Activated naive CD4-positive, alpha-beta T cell (primary cell): ENCODE results near the gene FBXL7.

Source experiments
- DNase-seq, 4 experiments: peaks; one replicate each; lab custom pipeline; 2025; lab: John Stamatoyannopoulos, UW

FBXL7 gene

DNA sequence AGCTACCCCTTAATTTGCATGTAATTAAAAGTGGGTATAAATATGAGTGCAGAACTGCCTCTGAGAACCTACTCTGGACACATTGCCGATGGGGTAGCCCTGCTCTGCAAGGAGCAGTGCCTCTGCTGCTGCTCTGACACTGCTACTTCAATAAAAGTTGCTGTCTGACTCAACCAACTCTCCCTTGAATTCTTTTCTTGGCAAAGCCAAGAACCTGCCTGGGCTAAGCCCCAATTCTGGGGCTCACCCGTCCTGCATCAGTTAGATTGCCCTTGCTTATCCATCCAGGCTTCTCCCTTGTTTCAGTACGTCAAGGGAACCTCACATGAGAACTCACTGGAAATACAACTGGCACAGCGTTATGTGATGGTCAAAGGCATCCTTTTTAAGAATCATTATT lies 44.1 kb downstream of the FBXL7 start:
- DNase-seq, result no peak

DNA sequence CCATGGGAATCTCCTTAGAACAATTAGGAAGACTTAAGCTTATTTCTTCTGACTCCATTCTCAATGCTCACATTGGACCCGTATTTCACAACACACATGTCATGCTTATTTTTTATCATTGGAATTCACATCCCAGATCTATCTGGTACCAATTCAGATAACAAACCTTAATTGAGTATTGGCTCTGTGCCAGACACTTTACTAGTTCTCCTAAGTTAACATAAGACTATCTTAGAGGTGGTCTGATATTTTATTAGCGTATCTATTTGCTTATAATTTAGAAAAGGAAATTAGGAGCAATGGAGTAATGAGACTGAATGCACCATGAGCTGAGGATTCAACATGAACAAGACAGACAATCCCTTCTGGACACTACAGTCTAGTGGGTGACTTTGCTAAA lies 45.1 kb downstream of the FBXL7 start:
- no peak for DNase-seq

DNA sequence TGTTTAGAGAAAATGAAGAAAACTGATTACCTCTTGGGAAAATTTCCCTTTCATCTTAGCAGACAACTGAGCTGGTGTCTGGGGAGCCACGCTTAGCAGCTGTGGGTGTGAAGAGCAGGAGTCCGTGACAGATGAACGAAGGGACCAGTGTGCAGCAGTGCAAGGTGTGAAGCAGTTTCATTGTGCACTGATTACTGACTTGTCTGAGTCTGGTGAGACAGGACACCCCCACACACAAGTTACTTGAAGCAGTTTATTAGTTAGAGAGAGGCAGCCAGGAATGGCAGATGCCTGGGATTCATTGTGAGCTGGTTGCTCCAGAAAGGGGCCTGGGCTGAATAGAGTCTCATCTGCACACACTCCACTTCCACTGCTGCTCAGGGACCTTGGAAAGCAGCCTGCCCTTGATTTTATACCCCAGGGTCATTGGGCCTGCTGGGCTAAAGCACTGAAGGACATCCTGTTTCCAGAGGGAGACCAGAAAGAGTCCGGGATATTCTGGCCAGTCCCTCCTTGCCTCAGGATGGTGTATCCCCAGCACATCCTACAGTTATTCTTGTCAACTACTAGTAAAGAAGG lies 47.4 kb downstream of the FBXL7 start:
- no peak for DNase-seq

DNA sequence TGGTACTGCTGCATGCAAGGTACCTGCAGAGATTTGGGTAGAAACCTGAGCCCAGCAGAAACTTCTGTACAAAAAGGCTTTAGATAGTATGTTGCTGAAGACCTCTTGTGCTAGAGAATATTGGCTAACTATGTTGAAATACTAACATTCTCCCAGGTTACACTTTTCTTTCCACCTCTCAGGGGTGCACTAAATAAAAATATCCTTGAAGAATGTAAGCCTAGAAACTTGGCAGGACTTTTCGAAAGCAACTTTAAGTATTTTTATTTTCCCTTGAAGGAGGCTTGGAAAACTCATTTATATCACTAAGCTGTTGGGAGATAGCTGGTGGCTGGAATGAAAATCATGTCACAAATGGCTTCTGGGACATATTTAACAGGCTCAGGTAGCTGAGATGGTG lies 50.0 kb downstream of the FBXL7 start:
- DNase-seq, result no peak

DNA sequence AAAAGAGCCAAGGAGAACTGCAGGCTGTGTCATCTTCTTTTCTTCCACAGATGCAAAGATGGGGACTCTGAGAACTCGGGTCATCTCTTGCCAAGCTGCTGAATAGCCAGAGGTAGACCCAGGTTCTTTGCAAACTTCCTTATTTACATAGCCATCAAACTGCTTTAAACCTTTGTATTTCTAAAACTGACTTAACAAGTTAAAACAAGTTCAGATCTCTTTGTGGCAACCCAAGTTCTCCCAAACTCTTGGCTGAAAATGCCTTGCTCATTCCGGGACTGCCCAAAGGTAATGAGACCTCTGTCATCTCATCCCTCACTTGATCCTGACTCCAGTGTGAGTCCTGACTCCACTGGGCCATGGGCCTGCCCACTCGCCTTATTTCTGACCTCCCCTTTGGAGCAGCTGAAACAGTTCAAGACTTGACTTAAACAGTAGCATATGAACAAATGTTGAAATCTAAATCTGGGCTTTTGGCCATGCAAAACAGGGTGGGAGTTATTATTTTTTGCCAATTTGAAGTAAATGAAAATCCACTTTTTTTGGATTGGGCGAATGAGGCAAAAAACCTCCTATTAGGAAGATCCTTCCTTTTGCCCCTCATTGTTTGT lies 50.6 kb downstream of the FBXL7 start:
- no peak for DNase-seq

DNA sequence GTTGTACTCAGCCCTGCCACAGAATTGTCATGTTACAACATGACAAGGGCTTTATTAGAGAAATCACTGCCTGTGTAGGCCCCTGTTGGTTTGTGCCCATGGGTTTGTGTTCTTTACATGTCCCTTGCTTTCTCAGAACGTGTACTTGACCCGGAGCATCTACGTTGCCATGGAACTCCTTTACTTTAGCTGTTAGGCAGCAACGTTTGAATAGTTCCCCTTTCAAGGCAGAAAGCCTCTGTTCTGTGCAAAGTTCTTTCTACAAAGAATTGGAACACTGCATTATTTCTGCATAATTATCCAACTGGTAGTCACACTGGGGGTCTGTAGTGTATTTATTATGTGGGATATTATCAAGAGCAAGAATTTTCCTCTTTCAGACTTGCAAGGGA lies 51.1 kb downstream of the FBXL7 start:
- DNase-seq, result no peak

DNA sequence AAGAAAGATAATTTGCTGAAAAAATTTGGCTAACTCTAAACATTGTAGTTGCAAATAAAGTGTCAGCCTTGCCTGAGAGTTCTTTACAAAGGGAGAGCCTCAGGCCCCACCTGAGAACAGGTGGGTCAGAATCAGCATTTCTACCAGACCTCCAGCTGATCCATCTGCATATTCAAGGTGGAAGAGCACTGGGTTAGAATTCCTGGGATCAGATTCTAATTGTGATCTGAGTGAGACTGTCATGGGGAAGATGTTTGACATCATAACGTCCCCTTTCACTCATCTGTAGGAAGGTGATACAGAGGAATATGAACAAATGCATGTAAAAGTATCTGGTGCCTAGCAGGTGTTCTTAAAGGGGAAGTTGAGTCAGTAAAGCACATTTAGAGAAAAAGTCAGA lies 54.6 kb downstream of the FBXL7 start:
- no peak for DNase-seq

DNA sequence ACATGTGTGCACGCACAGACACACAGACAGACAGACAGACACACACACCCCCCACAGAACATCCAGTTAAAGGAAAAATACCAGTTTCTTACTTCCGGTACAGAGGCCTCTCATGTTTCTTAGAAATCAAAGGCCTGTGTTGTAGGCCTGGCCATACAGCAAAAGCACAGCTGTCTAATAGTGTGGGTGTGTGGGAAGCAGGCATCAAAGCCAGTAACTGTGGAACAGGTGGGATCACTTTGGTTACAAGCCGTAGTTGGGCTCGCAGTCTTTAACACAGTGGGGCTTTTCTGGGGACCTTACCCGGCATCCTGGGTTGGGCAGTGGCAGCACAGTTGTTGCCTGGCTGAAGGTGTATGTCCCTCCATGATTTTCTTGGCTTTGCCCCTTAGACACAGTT lies 55.2 kb downstream of the FBXL7 start:
- DNase-seq, result no peak

DNA sequence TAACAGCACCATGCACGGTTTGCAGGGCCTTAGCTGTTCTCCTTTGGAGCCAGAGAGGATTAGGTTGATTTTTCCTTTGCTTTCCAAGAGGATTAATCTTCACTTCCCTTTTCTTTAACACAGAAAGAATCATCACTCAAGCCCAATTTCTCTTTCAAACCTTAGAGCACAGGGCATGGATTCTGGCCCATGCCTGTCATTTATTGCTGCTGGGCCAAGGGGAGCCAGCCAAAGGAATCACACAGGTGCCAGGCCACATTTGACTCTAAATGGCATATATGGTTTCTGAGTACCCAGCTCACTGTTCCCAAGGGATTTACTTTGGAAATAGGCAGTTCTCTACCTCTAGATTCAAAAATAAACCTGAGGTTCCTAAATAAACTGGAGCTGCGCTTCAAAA lies 58.3 kb downstream of the FBXL7 start:
- no peak for DNase-seq

DNA sequence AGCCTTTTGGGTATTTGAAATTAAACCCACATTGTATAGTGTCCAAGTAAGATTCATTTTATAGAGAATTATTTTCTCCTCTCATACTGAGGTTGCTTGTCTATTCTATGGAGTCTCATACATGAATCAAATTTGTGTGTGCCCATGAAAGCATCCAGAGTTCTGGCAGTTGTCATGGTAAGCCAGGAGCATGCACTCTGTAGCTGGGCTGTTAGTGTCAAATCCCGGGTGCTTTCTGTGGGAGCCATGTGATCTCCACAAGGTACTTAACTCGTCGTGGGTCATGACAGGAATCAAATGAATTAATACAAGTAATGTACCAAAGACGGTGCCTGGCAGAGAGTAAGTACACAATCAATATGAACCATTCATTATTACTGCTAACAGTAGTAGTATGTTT lies 58.7 kb downstream of the FBXL7 start:
- DNase-seq, result no peak

DNA sequence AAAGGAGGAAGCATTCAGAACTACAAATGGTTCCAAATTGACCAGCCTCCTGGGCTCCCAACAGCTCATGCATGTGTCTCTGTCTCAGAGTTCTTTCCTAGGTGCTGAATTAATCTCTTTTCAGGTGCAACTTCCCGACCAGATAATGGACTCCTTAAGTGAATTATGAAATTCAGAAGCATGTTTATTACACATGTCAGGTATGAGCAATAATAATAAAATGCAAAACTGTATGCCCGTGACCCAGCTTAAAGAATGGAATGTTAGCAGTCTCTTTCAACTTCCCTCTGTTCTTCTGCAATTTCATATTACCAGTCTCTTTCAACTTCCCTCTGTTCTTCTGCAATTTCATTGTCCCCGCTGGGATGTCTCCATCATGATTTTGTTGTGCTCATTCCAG lies 60.4 kb downstream of the FBXL7 start:
- no peak for DNase-seq

DNA sequence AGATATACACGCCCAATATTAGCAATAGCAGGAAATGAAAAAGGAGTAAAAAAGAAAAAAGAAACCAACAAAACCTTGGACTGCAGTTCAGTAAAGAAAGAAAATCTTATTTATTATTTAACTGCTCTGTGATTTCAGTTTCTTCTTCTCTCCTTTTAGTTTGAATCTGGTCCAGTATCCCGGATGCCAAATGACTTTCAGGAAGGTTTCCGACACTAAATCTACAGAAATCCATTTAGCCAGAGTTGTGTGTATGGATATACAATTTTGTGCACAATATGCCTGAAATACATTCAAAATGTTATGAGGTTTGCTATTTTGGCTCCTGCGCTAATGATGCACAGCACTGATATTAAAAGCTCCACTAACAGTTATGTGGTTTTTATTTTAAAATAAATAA lies 64.5 kb downstream of the FBXL7 start:
- DNase-seq, result no peak

DNA sequence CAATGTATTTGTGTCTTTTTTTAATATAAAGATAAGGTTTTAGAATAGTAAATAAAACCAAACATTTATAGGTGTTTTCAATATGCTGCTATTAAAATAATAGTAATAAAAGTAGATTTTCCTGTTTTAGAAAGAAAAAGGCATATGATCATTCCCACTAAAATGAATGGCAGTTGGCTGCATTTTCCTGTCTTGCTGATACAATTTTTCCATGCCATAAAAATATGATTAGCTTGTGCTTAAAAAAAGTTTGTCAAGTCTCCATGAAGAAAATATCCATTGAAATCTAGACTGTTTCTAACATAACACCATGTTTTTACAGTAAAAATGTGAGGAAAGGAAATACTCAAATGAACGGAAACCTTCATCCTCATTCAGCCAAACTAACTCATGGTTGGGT lies 65.0 kb downstream of the FBXL7 start:
- DNase-seq, result no peak

DNA sequence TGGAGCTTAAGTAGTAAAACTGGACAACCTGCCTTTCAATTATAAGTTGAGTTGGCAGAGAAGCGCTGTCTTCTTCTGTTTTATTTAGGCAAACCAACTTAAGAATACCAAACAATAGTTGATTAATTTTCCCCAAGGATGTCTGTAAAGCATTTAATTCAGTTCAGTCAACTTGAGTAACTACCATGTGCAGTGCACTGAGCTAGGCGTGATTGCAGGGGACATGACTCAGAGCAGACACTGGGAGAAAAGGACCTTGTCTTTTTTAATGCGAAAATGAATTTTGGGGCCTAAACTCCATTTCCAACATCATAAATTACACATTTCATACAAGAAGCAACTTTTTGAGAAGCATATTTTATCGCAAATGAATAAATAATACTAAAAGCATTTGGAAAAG lies 66.3 kb downstream of the FBXL7 start:
- no peak for DNase-seq

DNA sequence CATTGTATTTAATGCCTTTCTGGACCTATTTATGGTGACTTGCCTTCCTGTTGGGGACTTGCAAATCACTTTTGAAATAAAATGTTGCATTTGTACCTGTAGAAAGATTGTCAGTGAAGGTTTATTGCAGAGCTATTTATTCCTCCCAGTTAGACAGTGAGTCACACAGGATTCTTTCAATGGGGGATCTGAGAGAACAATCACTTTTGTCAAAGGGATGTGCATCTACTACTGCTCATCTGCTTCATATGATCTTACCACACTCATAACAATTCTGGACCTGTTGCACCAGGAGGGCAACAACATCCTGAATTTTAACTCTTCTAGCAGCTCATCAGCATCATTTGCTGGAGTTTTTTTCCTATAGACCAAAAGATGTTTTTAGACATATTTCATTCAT lies 66.8 kb downstream of the FBXL7 start:
- no peak for DNase-seq

DNA sequence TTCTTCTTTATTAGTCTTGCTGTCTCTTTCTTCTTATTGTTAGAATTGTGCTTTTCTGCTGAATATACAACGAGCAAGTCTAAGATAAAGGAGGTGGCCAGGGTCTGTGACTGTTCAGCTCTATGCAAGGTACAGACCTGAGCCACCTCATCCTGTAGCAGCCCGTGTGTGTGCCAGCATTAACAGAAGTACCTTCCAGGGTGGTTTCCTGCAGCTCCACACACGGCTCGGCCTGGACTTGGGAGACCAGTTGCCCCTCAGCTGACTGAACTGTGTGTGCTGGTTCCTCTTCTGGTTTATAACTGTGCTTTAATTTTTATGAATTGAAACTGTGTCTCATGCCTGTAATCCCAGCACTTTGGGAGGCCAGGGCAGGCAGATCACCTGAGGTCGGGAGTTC lies 70.5 kb downstream of the FBXL7 start:
- no peak for DNase-seq

DNA sequence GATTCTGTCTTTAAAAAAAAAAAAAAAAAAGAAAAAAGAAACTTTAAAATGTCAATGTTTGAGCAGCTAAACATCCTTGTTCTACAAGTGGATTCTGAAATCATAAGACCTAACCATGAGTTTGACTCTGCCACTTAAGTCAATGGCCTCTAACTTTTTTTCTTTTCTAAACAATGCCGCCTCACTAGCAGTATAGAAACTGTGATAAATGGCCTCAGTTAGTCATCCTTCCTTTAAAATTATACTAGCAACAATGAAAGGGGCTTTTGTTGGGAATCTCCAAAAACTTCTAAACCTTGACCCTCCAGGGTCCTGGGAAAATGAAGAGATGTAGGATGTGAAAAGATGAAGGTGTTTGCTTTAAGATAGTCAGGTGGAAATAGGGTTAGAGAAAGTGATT lies 71.1 kb downstream of the FBXL7 start:
- no peak for DNase-seq

DNA sequence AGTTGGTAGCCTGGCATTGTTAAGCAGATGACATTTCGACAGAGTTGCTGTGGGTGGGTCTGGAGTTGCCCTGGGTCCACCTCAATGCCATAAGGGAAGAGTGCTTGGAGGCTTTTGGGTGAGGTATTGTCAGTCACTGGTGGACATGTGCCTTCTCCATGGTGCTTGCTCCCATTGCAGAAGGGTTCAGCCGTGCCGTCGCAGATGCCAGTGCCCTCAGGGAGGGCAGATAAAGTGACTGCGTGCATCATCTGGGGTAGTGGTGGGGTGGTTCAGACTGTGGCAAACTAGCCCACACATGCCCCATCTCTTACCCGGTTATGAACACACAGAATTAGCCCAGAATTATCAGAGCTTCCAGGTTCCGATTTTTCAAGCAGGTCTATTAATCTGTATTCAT lies 71.6 kb downstream of the FBXL7 start:
- DNase-seq, result no peak

DNA sequence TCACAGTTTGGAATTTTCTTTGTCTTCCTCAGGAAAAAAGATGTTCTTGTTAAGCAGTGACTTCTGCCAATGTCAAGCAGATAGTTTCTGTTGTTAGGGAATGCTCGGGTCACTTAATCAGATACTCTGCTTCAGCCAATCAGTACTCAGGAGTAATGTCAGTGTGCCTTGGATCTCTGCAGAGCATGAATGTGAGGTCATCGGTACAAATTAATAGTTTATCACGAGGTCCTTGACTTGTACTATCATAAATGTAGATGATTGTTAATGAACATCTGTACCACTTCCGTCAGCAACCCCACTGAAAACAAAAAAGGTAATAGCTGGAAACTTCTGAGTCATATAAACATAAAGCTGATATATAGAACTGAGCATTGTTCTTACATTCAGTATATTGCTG lies 73.6 kb downstream of the FBXL7 start:
- DNase-seq, result no peak

DNA sequence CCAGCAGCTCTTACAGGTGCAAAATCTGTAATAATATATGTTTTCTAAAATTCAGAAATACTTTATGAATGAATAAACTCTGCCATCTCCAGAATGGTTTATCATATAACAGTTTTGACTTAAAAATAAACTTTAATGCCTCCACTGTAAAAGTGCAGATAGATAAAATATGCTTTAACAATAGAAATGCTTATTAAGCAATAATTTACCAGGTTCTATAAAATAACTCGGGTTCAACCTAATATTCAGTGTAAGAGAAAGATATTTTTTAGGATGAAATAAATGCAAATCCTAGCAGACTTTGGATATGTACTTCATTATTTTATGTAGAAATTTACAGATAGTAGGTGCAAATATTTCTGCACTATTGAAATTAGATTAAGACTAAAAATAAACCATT lies 74.1 kb downstream of the FBXL7 start:
- no peak for DNase-seq

DNA sequence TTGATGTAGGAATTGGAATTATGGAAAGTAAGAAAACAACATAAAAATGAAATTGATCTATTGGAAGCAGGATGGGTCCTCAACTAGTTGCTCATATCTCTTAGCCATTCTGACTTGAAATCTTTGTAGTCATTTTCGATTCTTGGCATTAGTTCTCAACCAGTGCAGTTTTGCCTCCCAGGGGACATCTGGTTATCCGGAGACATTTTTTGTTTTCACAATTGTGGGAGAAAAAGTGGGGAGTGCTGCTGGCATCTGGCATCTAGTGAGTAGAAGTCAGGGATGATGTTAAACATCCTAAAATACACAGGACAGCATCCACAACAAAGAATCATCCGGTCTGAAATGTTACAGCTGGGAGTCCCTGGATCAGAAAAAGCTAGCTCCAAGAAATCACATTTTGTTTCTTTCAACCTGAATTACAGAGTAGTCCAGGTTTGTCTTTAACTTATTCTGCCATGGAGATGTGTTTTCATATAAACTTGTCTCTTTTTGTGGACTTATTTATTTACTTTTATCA lies 74.9 kb downstream of the FBXL7 start:
- no peak for DNase-seq

DNA sequence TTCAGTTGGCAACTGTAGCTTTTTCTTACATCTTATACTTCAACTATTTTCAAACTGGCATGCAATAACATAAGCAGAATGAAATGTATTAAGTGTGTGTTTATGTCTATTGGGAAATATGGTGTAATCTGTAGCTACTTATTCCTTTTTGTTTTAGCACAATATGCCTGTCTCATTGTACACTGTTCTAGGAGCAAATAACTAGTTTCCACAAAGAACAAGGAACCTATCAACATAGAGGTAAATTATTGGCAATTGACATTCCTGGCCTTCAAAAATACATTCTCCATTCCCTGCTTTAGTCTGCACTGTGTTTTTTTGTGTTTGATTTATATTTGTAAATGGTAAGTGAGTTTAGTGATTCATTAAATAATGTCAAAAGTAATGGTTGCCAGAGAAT lies 75.7 kb downstream of the FBXL7 start:
- no peak for DNase-seq

DNA sequence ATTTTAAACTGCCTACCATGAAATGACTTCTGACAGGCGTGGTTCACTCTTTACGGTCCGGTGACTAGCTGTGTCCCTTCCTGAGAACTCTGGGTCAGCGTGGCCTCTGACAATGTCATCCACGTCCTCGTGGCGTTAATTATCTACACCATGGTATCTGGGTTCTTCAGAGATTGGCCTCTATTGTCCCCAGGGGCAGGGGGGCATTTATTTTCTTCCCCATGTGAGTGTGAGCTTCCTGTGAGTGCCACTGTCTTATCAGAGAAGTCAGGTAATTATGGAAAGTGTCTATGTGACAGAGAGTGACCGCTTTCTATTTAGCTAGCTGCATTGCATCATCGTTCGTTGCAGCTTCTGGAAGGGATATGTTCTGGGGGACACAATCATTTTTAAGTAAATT lies 77.2 kb downstream of the FBXL7 start:
- DNase-seq, result no peak

DNA sequence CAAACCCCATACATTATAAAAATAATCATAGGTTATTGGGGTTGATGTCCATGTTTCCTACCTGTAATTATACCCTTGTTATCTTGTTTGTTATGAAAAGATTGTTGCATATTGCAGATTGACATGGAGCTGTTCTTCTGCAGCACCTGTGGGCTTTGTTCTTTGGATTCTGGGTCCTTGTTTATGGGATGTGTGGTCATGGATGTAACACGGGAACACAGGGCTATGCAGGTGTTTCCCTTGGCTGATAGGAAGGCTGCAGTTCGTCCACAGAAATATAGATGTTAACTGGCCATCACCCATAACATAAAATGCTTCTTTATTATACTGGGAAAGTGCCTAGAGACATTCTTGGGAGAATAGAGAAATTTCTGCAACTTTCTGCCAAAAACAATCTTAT lies 77.9 kb downstream of the FBXL7 start:
- no peak for DNase-seq
